Vagina (tissue), 2 donors: ENCODE data around the gene FBXL4.

Source experiments
- POLR2A ChIP-seq, 2 donors: fragments of 450-650 bp; IDR thresholded peaks; one replicate each; pipeline ENCODE4 v1.6.1; 2017; ENCODE audit warnings: antibody characterized with exemption in 2 of 2, mild to moderate bottlenecking in 2 of 2, moderate library complexity in 2 of 2
- POLR2AphosphoS5 ChIP-seq, 2 donors: sonication (generic); formaldehyde crosslinking; IDR thresholded peaks; one replicate each; pipeline ENCODE4 v1.9.0; 2017; ENCODE audit warnings: antibody characterized with exemption in 2 of 2, mild to moderate bottlenecking in 2 of 2, low read depth in 1 of 2; ENCODE audit not compliant: insufficient read depth in 1 of 2
- TF ChIP-seq, protein P1 (sequence below), 3 experiments: fragments of 450-650 bp in 2 of 3; fragments of 200-600 bp in 1 of 3; sonication (generic) in 1 of 3; IDR thresholded peaks; one replicate each; pipeline ENCODE4 v1.5.1; 2017 to 2019; ENCODE audit warnings: antibody characterized with exemption in 3 of 3, mild to moderate bottlenecking in 2 of 3, moderate library complexity in 2 of 3

GRCh38 chr6:98925831-98926230 is 21.9 kb downstream of the FBXL4 start:
- TF ChIP-seq, protein P1, sequence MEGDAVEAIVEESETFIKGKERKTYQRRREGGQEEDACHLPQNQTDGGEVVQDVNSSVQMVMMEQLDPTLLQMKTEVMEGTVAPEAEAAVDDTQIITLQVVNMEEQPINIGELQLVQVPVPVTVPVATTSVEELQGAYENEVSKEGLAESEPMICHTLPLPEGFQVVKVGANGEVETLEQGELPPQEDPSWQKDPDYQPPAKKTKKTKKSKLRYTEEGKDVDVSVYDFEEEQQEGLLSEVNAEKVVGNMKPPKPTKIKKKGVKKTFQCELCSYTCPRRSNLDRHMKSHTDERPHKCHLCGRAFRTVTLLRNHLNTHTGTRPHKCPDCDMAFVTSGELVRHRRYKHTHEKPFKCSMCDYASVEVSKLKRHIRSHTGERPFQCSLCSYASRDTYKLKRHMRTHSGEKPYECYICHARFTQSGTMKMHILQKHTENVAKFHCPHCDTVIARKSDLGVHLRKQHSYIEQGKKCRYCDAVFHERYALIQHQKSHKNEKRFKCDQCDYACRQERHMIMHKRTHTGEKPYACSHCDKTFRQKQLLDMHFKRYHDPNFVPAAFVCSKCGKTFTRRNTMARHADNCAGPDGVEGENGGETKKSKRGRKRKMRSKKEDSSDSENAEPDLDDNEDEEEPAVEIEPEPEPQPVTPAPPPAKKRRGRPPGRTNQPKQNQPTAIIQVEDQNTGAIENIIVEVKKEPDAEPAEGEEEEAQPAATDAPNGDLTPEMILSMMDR (IDR thresholded peaks at IDR 0.05), result no peak
- TF ChIP-seq POLR2A (IDR thresholded peaks at IDR 0.05) (no peak), POLR2AphosphoS5 (IDR thresholded peaks at IDR 0.05; ENCODE audit: insufficient read depth in 1 of 2, low read depth in 1 of 2) (no peak)
